ENCODE measurements around the gene FASN.

Gene FASN

DNA sequence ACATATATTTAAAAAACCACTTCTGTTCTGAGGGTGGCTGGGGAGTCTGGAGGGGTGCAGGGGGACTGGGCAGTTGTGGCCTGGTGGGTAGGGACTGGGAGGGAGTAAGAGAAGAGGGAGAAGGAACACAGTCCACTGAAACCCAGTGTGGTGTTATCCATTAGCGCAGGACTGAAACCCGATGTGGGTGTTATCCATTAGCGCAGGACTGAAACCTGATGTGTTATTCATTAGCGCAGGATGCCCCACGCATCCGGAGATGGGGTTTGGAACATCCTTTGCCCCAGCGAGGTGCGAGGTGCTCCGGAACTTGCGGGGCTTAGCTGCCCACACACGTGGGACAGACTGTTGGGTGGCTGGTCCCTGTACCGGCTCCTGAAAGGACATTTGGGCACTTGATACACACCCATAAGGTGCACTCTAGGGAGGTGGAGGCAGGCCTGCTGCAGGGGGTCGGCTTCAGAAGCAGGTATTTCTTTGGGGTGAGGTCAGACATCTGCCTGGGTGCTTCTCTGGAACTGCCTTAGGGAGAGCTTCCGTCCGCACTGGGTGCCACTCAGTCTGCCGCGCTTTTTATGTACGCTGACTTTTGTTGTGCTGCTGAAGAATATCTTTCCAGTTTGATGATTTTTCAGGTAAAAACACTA, 20.3 kb upstream of the FASN start:
- DNase-seq: no peak

- no peak for DNase-seq
Measured at GRCh38 chr17:82117139-82118090, 19.4 kb upstream of the FASN start.

DNA sequence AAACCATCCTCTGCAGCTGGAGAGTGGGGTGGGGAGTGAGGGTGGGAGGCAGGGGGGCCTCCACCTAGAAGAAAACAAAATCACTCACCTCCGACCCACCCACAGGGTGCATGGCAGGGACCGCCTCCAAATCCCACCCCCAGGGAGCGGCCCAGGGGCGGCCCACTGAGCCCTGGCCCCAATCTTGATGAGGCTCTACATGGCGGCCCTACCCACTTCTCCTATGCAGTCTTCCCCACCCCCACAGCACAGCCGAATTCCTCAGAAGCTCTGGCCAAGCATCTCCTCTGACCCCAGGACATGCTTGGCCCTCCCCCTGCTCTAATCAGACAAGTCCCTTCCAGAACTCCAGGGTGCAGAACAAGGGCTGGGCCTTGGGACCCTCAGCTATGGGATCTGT, 18.2 kb upstream of the FASN start:
- DNase-seq: no peak

DNA sequence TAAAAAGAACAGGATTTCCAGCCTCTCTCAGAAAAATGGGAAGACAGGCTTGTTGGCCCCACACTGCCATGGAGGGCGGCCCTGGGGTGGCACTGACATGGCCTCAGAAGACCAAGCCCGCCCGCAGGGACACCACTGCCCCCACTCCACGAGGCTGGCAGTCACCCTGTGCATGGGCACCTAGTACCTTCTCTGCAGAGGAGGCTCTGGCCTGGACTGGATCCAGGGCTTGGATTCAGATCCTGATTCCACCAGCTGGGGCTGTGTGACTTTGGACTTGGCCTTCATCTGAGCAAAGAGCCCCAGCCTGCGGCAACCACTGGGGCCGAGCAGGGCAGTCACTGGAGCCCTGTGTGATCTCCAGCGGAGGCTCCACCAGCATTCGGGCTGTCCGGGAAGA, 16.8 kb upstream of the FASN start:
- no peak for DNase-seq

- no peak for DNase-seq
Measured at GRCh38 chr17:82114447-82114846, 16.4 kb upstream of the FASN start.

GRCh38 chr17:82113941-82114340, 15.9 kb upstream of the FASN start:
- DNase-seq: no peak

GRCh38 chr17:82113422-82113821, 15.4 kb upstream of the FASN start:
- DNase-seq: no peak

DNA sequence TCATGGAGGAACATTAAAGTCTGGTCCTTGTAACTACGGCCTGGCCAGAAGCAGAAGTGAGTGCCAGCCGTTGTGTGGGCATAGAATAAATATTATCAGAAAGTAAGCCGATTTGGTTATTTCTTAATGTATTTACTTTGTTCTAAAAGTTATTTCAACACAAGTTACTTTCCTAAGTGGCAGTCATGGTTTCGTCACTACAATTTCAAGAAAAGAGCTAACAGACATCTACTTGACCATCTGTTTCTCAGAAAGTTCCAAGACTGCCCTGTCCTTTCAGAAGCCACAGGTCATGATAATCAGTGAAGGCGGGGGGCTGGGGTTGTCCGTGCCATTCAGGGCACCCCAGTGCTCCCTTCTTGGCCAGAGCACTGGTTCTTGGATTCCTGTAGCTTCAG, 14.9 kb upstream of the FASN start:
- DNase-seq: no peak

DNA sequence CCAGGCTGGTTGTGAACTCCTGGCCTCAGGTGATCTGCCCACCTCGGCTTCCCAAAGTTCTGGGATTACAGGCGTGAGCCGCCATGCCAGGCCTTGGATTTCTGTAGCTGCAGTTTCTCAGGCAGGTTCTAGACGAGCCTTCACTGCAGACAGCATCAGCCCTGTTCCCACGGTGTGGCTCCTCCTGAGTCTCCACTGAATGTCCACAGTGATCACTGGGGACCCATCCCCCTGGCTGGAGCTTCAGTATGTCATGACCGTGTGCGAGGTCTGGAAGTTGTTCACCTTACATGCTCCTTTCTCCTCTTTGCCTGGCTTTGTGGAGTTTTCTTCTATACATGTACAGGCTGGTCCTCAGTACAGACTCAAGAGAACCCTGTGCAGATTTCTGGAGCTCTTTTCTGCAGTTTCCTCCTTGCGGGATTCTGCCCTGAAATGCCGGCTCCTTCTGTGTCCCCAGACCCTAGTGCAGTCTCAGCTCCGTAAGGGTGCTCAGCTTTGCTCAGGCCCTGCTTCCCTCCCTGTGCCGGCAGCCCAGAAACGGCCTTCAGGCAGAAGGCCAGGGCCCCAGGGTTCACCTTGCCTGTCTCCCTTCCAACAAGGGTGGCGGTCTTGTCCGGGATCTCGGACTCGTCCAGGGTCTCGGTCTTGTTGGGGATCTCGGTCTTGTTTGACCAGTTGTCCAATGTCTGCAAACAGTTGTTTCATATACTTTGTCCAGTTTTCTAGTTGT, 14.3 kb upstream of the FASN start:
- no peak for DNase-seq

DNA sequence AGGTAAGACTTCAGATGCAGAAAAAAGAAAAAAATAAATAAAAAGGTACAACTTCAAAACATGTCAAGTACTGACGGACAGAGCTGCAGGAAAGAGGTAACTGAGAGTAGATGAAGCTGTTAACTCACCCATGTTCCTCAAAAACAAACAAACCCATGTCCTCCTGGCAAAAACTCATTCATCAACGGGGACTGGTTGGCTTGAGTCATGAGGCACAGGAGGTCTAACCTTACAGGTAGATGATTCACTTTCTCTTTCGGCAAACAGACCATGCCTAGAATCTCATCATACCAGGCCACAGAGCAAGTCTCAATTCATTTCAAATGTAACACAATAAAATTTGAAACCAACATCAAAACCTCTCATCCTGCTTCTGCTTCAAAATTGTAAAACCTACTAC, 12.3 kb upstream of the FASN start:
- DNase-seq: no peak

DNA sequence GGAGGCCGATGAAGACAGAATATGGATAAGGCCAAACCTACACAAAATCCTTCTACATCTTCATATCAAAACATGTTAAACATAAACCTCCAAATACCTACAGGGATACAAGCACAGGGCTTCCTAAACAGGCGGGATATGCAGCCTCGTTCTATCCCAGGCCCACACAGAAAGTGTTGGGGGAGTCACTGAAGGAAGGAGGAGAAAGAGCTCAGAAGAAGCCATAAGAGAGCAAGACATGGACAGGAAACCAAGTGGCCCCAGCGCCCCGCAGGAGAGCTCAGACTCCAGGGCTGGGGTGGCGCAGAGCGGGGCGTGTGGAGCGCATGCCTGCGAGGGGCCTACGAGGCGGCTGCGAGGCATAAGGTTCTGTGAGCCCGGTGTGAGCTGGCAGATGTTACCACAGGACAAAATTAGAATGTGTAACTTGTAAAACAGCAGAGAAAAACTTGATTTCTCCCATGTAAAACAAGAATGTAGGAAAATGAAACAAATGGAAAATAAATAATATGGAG, 11.0 kb upstream of the FASN start:
- DNase-seq: no peak

DNA sequence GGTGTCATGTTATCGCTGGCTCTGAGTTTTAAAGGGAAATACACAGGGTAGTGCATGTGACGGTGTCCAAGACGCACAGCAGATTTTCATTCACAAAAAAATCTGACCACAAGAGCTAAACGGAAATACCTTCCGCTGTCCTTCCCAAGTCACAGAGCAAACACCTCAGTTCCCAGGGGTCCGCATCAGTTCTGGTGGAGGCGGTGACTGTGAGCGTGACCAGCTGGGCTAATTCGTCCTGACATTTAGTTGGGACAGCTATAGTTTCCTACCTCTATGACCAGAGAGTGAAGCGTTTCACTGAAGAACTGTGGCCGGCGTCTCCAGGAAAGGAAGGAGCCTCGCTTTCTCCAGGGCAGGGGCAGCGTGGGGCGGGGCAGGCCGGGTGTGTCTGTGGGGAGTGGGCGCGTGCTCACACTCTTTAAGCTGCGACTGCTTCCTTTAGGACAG, 10.5 kb upstream of the FASN start:
- no peak for DNase-seq

- no peak for DNase-seq
Measured at GRCh38 chr17:82108038-82108437, 10.0 kb upstream of the FASN start.

GRCh38 chr17:82107341-82107860, 9.4 kb upstream of the FASN start:
- DNase-seq: no peak

DNA sequence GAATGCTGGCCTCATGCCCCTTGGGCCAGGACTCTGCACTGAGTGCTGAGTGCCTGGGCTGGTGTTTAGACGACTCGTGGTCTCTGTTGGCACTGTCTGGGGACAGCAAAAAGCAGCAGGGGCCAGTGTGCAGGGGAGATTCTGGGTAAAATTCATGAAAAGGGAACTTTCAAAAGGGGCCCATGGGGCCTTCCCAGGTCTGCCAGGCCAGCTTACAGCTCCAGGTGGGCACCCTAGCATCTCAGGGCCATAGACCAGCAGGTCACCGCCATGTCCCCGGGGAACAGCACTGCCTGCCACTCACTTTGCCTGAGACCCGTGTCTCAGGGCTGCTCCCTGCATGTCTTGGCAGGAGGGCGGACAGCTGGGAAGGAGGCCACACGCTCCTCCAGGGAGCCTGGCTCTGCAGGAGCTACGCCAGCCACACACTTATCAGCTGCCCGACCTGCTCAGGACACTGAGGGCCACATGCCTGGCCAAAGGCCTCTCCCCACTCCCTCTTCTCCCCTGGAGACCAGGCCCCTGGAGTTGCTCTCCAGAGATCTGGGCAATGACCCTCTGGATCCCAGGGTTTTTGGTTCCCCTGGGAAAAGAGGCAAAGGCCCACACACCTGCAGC, 8.8 kb upstream of the FASN start:
- DNase-seq: peak in 13 of 51 donors; percentile 20 to 60 (median 39)

GRCh38 chr17:82105882-82106687, 8.0 kb upstream of the FASN start:
- DNase-seq: peak in 10 of 51 donors; percentile 24 to 59 (median 42)

DNA sequence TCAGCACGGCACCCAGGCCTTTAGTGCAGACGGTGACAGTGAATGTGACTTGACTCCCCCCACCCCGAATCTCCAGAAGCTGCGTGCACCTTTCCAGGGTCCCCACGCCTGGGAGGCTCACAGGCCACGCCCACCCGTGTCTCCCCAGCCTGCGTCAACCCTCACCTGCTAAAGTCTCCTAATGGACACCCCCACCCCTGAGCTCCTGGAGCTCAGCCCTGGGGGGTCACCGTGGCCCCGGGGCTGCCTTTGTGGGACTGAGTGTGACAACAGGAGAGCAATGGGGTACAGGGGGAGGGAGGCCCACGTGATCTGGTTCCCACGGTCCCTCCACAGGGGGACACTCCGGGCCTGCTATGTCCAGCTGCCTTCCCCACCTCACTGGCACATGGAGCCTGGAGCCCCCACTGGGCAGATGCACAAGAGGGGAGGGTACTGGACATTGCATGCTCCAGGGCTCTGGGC, 7.4 kb upstream of the FASN start:
- no peak for DNase-seq

GRCh38 chr17:82104797-82105416, 6.9 kb upstream of the FASN start:
- DNase-seq: no peak

All from hypothalamus (tissue), 51 donors.